CD4-positive, alpha-beta memory T cell (primary cell): ENCODE measurements around the gene VPS51. TPM values are rescaled to one million over a fixed set of nuclear protein-coding genes. Genes with fewer than 3 reads are reported as not detected.
A peak's percentile ranks its signal among the peaks of the same experiment; 100 is the strongest.

ENCODE experiments used
- CTCF ChIA-PET: fragments of 350-600 bp; sonication (Branson Sonifier 250); formaldehyde crosslinking; loops from one replicate; lab custom pipeline; 2021; ENCODE audit warnings: inconsistent platforms; ENCODE audit not compliant: partially characterized antibody; lab: Charles Lee
- POLR2A ChIA-PET: fragments of 350-600 bp; sonication (Branson Sonifier 250); formaldehyde crosslinking; loops from one replicate; lab custom pipeline; 2021; ENCODE audit not compliant: partially characterized antibody; lab: Charles Lee
- DNase-seq, 5 donors: peaks; one replicate each; pipeline versions ENCODE4 v3.0.0 to v3.0.0-alpha.2; 2020 to 2022; ENCODE audit warnings: mixed read lengths in 1 of 5
- H3K27ac ChIP-seq: one replicate; pipeline ENCODE4 v1.7.0; 2013; ENCODE audit warnings: low read depth, low read length
- H3K27me3 ChIP-seq: 2 replicates; pipeline ENCODE4 v1.7.0; 2013; ENCODE audit warnings: mild to moderate bottlenecking, low read length, moderate library complexity; ENCODE audit not compliant: insufficient read depth
- H3K36me3 ChIP-seq: 2 replicates; pipeline ENCODE4 v1.7.0; 2013; ENCODE audit warnings: mild to moderate bottlenecking, low read length, moderate library complexity; ENCODE audit not compliant: insufficient read depth
- H3K4me1 ChIP-seq: 2 replicates; pipeline ENCODE4 v1.7.0; 2013; ENCODE audit warnings: mild to moderate bottlenecking, low read length, moderate library complexity; ENCODE audit not compliant: insufficient read depth
- H3K4me3 ChIP-seq, 2 donors: one replicate each; pipeline ENCODE4 v1.7.0; 2013; ENCODE audit warnings: low read length in 2 of 2, mild to moderate bottlenecking in 1 of 2
- H3K9me3 ChIP-seq, 2 donors: one replicate each; pipeline ENCODE4 v1.7.0; 2013; ENCODE audit warnings: low read length in 2 of 2, control low read depth in 1 of 2; ENCODE audit not compliant: control insufficient read depth in 1 of 2
- H3K27ac Mint-ChIP-seq, 7 donors: one replicate each; pipeline ENCODE4 v1.8.0; 2020 to 2021; ENCODE audit warnings: mixed read lengths in 7 of 7, mild to moderate bottlenecking in 6 of 7, inconsistent platforms in 3 of 7, moderate library complexity in 3 of 7
- H3K27me3 Mint-ChIP-seq, 2 donors: one replicate each; pipeline ENCODE4 v1.8.0; 2020 to 2021; ENCODE audit warnings: mixed read lengths in 2 of 2
- H3K36me3 Mint-ChIP-seq, 2 donors: one replicate each; pipeline ENCODE4 v1.8.0; 2020 to 2021; ENCODE audit warnings: mixed read lengths in 2 of 2, inconsistent platforms in 1 of 2, mild to moderate bottlenecking in 1 of 2
- H3K4me1 Mint-ChIP-seq, 4 donors: one replicate each; pipeline ENCODE4 v1.8.0; 2020 to 2021; ENCODE audit warnings: mixed read lengths in 4 of 4, mild to moderate bottlenecking in 1 of 4
- H3K4me3 Mint-ChIP-seq, 8 donors: one replicate each; pipeline ENCODE4 v1.8.0; 2020 to 2021; ENCODE audit warnings: mixed read lengths in 8 of 8, mild to moderate bottlenecking in 7 of 8, moderate library complexity in 6 of 8, inconsistent platforms in 3 of 8
- H3K9me3 Mint-ChIP-seq, 8 donors: one replicate each; pipeline ENCODE4 v1.8.0; 2020 to 2021; ENCODE audit warnings: mixed read lengths in 8 of 8, mild to moderate bottlenecking in 5 of 8, inconsistent platforms in 3 of 8, moderate library complexity in 1 of 8
- intact Hi-C: fragments of 100-400 bp; cut with micrococcal nuclease; formaldehyde crosslinking; loops from one replicate; pipeline ENCODE4 v1.15.1; 2023
- polyA plus RNA-seq, 2 donors: library from polyadenylated mRNA; unstranded; fragments of 300-500 nt; fragmentation: Illumina TruSeq; gene quantifications; one replicate each; pipeline ENCODE4 v1.2.3, GENCODE V29; 2021
- total RNA-seq, 2 experiments: library from RNA; stranded (reverse); gene quantifications; one replicate each; pipeline ENCODE4 v1.2.3, GENCODE V29; 2021

Gene VPS51
- total and polyA plus RNA-seq, 4 experiments from 2014 or later: 87.0 to 226 (median 167) TPM

- no peak overlapping the region for H3K27ac ChIP-seq
- Mint-ChIP-seq H3K4me3 (no peak overlapping the region), H3K27ac (peak overlapping the region in 1 of 7 donors; percentile 36), H3K27me3 (no peaks in the 10 kb centered on the region), H3K36me3 (no peaks in the 10 kb centered on the region), H3K4me1 (no peaks in the 10 kb centered on the region), H3K9me3 (peaks cover 0 to 2% (median 0%) of the 10 kb centered on the region in 8 donors)
- no peaks in the 10 kb centered on the region for H3K9me3 ChIP-seq
- ChIA-PET POLR2A (no interaction called here), CTCF (interaction anchor here (9.5 kb wide), 1 partner anchor 61 kb away, joined by 57 read pairs; the partner anchor contains the start of gene ARL2)
- H3K36me3 ChIP-seq: no peaks in the 10 kb centered on the region
- H3K4me3 ChIP-seq: no peak overlapping the region
- no peak for DNase-seq
- H3K27me3 ChIP-seq: no peaks in the 10 kb centered on the region
- intact Hi-C loops: no loop called here
- H3K4me1 ChIP-seq: no peaks in the 10 kb centered on the region
Observed at GRCh38 chr11:65072631-65072966, 23.4 kb upstream of the VPS51 start.

GRCh38 chr11:65077451-65077850, 18.6 kb upstream of the VPS51 start:
- intact Hi-C loops: loop anchor here (5.0 kb wide), 1 partner anchor 230 kb away; no protein-coding TSS in a partner anchor
- Mint-ChIP-seq H3K27me3 (no peaks in the 10 kb centered on the region), H3K36me3 (no peaks in the 10 kb centered on the region), H3K4me1 (peaks cover 4 to 17% (median 9%) of the 10 kb centered on the region in 4 donors), H3K27ac (no peak overlapping the region), H3K9me3 (peaks cover 0 to 2% (median 0%) of the 10 kb centered on the region in 8 donors), H3K4me3 (no peak overlapping the region)
- Histone ChIP-seq H3K27ac (no peak overlapping the region), H3K4me3 (no peak overlapping the region), H3K4me1 (peaks cover 15% of the 10 kb centered on the region), H3K9me3 (no peaks in the 10 kb centered on the region), H3K27me3 (no peaks in the 10 kb centered on the region), H3K36me3 (no peaks in the 10 kb centered on the region)
- CTCF ChIA-PET: interaction anchor here (1.0 to 9.5 kb wide), 4 partner anchors 37 to 66 kb away, joined by 3 to 57 read pairs (median 6); partner anchors contain the start of genes ARL2, SAC3D1 and SYVN1
- no peak for DNase-seq
- POLR2A ChIA-PET: interaction anchor here (1.1 to 1.3 kb wide), 2 partner anchors 37 to 44 kb away, joined by 3 read pairs; partner anchors contain the start of genes FAU, MRPL49 and SAC3D1

- Mint-ChIP-seq H3K36me3 (no peaks in the 10 kb centered on the region), H3K27me3 (no peaks in the 10 kb centered on the region), H3K4me1 (peaks cover 4 to 22% (median 12%) of the 10 kb centered on the region in 4 donors), H3K27ac (peak overlapping the region; percentile 42 to 93 (median 81)), H3K9me3 (no peaks in the 10 kb centered on the region), H3K4me3 (peak overlapping the region in 2 of 8 donors; percentile 9 to 30)
- Histone ChIP-seq H3K9me3 (no peaks in the 10 kb centered on the region), H3K27me3 (no peaks in the 10 kb centered on the region), H3K27ac (peak overlapping the region; percentile 35), H3K4me1 (peaks cover 18% of the 10 kb centered on the region), H3K4me3 (no peak overlapping the region), H3K36me3 (no peaks in the 10 kb centered on the region)
- DNase-seq: peak; percentile 71 to 75 (median 72)
- CTCF ChIA-PET: interaction anchor here (0.7 to 9.5 kb wide), 8 partner anchors 10 to 66 kb away, joined by 3 to 57 read pairs (median 4); partner anchors contain the start of genes ARL2, SAC3D1 and SYVN1
- intact Hi-C loops: loop anchor here (1.0 to 5.0 kb wide), 4 partner anchors 37 to 231 kb away; partner anchors contain the start of genes SAC3D1 and SNX15
- POLR2A ChIA-PET: interaction anchor here (0.7 to 1.3 kb wide), 3 partner anchors 33 to 44 kb away, joined by 3 read pairs; partner anchors contain the start of genes FAU, MRPL49, SAC3D1 and TM7SF2
Observed at GRCh38 chr11:65078151-65078550, 17.9 kb upstream of the VPS51 start.

- Histone ChIP-seq H3K27ac (peak overlapping the region; percentile 35), H3K4me1 (peaks cover 24% of the 10 kb centered on the region), H3K4me3 (no peak overlapping the region), H3K27me3 (no peaks in the 10 kb centered on the region), H3K36me3 (no peaks in the 10 kb centered on the region), H3K9me3 (no peaks in the 10 kb centered on the region)
- Mint-ChIP-seq H3K36me3 (peaks cover 0 to 2% of the 10 kb centered on the region in 2 donors), H3K9me3 (peaks cover 0 to 1% (median 0%) of the 10 kb centered on the region in 8 donors), H3K27me3 (no peaks in the 10 kb centered on the region), H3K4me1 (peaks cover 4 to 29% (median 18%) of the 10 kb centered on the region in 4 donors), H3K27ac (peak overlapping the region in 6 of 7 donors; percentile 42 to 93 (median 74)), H3K4me3 (no peak overlapping the region)
- CTCF ChIA-PET: interaction anchor here (0.7 to 9.5 kb wide), 9 partner anchors 10 to 67 kb away, joined by 3 to 57 read pairs (median 4); partner anchors contain the start of genes ARL2, SAC3D1 and SYVN1
- POLR2A ChIA-PET: interaction anchor here (1.1 to 1.3 kb wide), 2 partner anchors 38 kb away, joined by 3 to 4 read pairs; partner anchors contain the start of genes SAC3D1 and ZNHIT2
- intact Hi-C loops: loop anchor here (1.0 to 5.0 kb wide), 4 partner anchors 38 to 232 kb away; partner anchors contain the start of genes SAC3D1 and SNX15
- DNase-seq: no peak
Observed at GRCh38 chr11:65078786-65079342, 17.1 kb upstream of the VPS51 start.

GRCh38 chr11:65083134-65083833, 12.7 kb upstream of the VPS51 start:
- Mint-ChIP-seq H3K27me3 (no peaks in the 10 kb centered on the region), H3K4me3 (peak overlapping the region; percentile 92 to 96 (median 94)), H3K9me3 (peaks cover 0 to 4% (median 0%) of the 10 kb centered on the region in 8 donors), H3K36me3 (peaks cover 13 to 17% of the 10 kb centered on the region in 2 donors), H3K4me1 (peaks cover 11 to 46% (median 29%) of the 10 kb centered on the region in 4 donors), H3K27ac (peak overlapping the region; percentile 97 to 99 (median 98))
- peak overlapping the region; percentile 74 to 75 for H3K4me3 ChIP-seq
- intact Hi-C loops: no loop called here
- H3K27me3 ChIP-seq: no peaks in the 10 kb centered on the region
- H3K27ac ChIP-seq: peak overlapping the region; percentile 94
- H3K36me3 ChIP-seq: peaks cover 29% of the 10 kb centered on the region
- DNase-seq: peak in 1 of 5 donors; percentile 4
- ChIA-PET POLR2A (interaction anchor here (0.7 to 2.4 kb wide), 8 partner anchors 11 to 195 kb away, joined by 3 to 16 read pairs (median 6); partner anchors contain the start of genes FAU, MRPL49, SAC3D1 and VPS51), CTCF (interaction anchor here (0.8 to 1.5 kb wide), 10 partner anchors 12 to 183 kb away, joined by 3 to 5 read pairs (median 4); partner anchors contain the start of genes ARL2, TM7SF2 and ZNHIT2)
- peaks cover 32% of the 10 kb centered on the region for H3K4me1 ChIP-seq
- no peaks in the 10 kb centered on the region for H3K9me3 ChIP-seq

- intact Hi-C loops: loop anchor here (1.0 kb wide), 8 partner anchors 12 to 306 kb away; partner anchors contain the start of genes FAU, MRPL49, PPP2R5B and SF1
- peak within 1 kb of the TSS; percentile 97 to 99 (median 98) for H3K27ac Mint-ChIP-seq
- no peaks in the 10 kb centered on the region for H3K27me3 Mint-ChIP-seq
- ChIA-PET POLR2A (interaction anchor here (0.7 to 2.4 kb wide), 8 partner anchors 10 to 196 kb away, joined by 3 to 16 read pairs (median 6); partner anchors contain the start of genes FAU, MRPL49, SAC3D1 and VPS51), CTCF (interaction anchor here (1.1 to 1.5 kb wide), 6 partner anchors 11 to 71 kb away, joined by 3 to 5 read pairs (median 4); partner anchors contain the start of genes ARL2 and ZNHIT2)
- H3K9me3 Mint-ChIP-seq: peaks cover 0 to 4% (median 0%) of the 10 kb centered on the region in 8 donors
- peaks cover 30% of the 10 kb centered on the region for H3K36me3 ChIP-seq
- peaks cover 25% of the 10 kb centered on the region for H3K4me1 ChIP-seq
- DNase-seq: peak; percentile 94 to 98 (median 97)
- H3K9me3 ChIP-seq: no peaks in the 10 kb centered on the region
- H3K36me3 Mint-ChIP-seq: peaks cover 20 to 24% of the 10 kb centered on the region in 2 donors
- H3K4me1 Mint-ChIP-seq: peaks cover 9 to 42% (median 26%) of the 10 kb centered on the region in 4 donors
- H3K27me3 ChIP-seq: no peaks in the 10 kb centered on the region
- peak within 1 kb of the TSS; percentile 92 to 96 (median 94) for H3K4me3 Mint-ChIP-seq
- H3K4me3 ChIP-seq: peak within 1 kb of the TSS; percentile 74 to 75
- H3K27ac ChIP-seq: peak within 1 kb of the TSS; percentile 94
Observed at GRCh38 chr11:65083834-65084597, 12.0 kb upstream of the VPS51 start, which contains the start of the genes CDCA5 and ZFPL1. CDCA5 (minus strand) TSS chr11:65084040; CDS start chr11:65083978, 62 bp downstream. ZFPL1 (plus strand) TSS chr11:65084222; CDS start chr11:65084699, 477 bp downstream.
